Activated CD4-positive, alpha-beta T cell treated with anti-CD3 and anti-CD28 coated beads, Interleukin-10, Interleukin-2, amounts not matched to agents 100 ng/mL and 50 ng/mL, durations not matched to agents 16 hours and 8 hours (primary cell): Measurements from ENCODE around the gene TMEM234.

Experiments
- DNase-seq: peaks from one replicate; pipeline ENCODE4 v3.0.0-alpha.2; 2020

Gene TMEM234

DNA sequence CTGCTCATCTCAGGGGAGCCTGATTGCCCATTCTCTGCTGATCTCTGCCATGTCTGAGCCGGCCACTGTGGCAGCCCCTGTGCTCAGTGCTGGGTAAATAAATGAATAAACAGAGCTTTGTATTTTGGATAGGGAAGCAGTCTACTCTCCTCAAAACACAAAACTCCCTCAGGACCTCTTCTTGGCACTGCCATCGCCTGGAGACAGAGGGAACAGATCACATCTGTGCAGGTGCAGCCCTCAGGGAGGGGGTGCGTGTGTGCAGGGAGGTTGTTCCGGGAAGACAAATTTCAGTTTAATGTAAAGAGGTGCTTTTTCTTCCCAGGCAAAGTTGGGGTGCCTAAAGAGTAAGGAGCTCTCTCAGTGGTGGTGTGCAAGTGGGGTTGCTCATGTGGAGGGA lies 17.2 kb upstream of the TMEM234 start:
- no peak for DNase-seq

DNA sequence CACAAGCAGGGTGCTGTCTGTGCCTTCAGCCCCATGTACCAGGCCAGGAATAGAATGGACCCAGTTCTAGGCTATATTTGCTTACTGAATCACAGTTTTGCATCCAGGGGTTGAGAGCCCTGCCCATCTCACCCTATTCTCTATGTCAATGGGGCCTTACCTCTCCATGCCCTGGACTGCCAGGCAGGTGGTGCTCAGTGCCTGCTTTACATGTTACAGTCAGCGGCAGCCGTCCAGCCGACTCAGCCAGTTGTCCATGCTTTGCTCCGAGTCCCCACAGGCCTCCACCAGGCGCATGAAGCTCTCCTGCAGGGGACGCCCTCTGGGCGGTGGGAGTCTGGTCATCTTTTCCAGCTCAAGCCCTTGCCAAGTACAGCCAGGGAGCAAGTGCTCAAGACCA lies 12.6 kb upstream of the TMEM234 start:
- no peak for DNase-seq

DNA sequence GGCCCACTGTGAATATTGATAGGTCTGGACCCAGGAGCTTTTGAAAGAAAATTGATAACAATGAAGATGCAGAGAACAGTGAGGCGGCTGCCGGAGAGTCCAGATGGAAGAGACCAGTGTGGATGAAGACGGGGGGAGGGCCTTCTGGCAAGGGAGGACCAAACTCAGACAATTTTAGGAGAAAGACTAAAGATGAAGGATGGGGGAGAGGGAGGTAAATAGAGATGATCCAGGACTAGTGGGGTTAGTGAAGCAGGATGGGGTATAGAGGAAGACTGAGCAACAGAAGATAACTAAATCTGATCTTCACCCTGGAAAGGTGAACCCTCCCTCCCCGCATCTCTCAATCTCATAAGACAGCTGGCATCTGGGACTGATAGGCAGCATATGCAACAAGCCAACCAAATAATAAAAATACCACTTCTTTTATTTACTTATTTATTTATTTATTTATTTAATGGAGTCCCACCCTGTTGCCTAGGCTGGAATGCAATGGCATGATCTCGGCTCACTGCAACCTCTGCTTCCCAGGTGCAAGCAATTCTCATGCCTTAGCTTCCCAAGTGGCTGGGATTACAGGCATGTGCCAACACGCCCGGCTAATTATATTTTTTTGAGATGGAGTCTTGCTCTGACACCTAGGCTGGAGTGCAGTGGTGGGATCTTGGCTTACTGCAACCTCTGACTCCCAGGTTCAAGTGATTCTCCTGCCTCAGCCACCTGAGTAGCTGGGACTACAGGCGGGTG lies 10.6 kb upstream of the TMEM234 start:
- no peak for DNase-seq

DNA sequence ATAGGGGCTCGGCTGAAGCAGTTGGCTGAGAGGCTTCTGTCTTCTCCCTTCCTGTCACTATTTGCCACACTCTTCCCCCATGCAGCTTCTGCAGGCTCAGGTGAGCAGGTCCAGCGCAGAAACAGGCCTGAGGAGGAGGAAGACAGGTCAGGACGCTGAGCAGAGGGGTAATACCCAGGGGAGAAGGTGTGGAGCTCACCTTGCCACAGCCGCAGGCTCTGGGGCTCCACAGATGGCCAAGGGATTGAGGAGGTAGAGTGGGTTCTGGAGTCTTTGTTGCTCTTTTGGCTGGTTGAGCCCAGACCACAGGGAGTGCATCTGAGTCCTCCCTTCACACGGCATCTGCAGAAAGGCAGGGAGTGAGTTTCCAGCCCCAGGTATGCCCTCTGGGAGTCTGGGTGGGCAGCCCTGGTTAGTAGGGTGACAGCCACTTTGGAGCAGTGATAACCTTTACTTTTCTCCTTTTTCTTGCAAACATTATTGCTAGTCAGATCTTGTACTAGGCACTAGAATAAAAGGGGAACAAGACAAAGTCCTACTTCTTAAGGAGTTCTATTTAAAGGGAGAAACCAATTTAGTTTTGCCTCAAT lies 9.8 kb upstream of the TMEM234 start:
- no peak for DNase-seq

DNA sequence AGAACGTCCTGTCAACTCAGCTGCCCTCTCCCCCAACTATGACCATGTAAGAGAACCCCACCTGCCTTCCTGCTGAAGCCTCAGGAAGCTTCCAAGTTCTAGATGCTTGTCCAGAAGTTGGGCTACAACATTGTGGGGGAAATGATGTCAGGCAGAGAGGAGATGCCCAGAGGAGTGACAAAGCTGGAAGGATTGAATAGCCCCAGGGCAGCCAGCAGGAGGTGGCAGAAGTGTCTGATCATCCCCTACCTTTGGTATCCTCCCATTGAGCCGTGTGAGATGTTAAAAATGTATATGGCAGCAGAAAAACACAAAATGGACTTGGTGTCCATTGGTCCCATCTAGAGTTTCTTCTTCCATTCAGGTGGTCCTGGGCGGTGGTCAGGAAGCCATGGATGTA lies 6.6 kb upstream of the TMEM234 start:
- DNase-seq = no peak

DNA sequence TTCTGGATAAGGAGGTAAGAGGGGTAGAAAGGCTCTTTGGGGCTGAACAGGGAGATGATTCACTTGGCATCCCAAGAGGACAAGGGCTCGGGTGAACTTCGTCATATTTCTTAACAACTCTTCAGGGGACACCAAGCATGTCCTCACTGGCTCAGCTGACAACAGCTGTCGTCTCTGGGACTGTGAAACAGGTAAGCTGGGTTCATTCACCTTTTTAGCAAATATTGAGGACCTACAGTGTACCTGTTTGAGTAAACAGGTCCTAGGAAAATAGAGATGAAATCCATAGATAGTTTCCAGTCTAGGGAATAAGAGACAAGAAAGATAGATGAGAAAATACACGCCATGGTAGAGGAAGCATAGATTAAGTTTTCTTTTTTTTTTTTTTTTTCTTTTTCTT lies 2.1 kb upstream of the TMEM234 start:
- no peak for DNase-seq

DNA sequence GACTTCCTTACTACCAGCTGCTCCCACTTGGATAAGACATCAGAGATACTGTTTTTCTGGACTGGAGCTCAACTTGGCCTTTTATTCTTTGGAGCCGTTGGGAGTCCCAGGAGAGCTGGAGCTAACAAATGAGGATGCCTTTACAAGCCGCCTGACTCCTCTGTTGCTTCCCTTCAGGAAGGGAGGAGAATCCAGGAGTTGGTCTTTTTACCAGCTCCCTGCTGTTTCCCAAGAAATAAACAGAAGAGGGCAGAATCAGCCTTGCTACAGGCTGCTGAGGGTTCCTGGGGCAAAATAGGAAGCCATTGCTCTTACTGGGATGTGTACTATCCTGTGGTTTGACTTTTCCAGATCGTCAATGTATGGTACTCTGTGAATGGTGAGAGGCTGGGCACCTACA lies 1.5 kb upstream of the TMEM234 start:
- no peak for DNase-seq

DNA sequence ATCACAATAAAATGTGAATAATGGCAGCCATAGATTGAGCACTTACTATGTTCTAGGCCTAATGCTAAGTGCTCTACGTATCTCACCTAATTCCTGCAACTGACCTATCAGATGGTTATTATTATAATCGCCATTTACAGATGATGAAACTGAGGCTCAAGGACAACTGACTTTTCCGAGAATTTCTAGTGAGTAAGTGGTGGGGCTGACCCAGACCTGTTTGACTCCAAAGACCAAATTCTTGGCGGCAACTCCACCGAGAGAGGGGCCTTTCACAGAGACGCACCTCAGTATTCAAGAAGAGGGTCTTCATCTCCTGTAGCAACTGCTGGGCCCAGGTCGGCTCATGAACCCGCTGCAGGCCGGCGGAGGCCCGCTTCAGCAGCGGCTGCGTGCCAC lies 573 bp downstream of the TMEM234 start:
- DNase-seq = no peak

DNA sequence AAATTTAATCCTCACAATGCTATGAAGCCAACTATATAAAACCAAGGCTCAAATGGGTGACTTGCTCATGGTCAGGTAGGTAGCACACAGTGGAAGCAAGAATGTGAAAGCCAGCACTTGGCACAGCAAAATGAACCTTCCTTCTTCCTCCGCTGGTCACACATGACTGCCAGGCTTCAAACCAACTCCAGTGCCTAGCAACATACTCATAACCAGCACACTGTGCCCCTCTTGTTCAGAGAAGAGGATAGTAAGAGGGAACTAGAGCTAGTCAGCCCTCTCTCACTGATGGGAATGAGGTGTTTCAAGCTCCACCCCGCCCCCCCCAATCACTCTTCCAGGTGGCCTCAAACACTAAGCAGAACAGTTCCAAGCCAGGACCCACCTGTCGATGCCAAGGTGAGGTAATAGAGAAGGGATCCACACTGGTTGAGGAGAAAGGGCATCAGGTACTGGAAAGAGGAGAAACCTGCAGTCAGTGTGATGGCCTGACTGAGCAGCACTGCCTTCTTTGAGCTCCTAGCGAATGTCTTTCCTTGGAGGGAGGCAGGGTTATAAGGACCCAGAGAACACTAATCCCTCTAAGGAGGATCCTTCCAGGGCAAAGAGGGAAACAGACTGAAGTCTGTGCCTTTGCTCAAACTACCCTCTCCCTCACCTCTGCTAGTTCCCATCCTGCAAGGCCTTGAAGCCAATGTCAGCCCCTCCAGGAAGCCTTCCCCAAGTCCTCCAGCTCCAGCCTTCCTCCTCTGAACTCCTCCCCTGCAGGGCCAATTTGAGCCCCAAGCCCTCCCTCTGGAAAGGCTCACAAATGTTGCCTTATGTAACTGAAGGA lies 1.2 kb downstream of the TMEM234 start:
- DNase-seq = no peak

DNA sequence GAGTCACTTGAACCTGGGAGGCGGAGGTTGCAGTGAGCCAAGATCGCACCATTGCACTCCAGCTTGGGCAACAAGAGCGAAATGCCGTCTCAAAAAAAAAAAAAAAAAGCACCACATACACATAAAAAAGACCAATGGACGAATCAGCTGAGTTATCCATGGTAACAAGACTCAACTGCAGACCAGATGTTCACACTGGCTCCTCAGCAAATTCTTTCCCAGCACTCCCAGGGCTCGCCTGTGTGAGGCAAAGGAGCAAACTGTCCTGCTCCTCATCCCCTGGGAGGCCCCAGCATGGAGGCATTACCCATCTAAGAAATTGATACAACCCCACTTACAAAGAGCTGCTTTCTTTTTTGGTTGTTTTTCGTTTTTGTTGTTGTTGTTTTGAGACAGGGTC lies 3.1 kb downstream of the TMEM234 start:
- no peak for DNase-seq

DNA sequence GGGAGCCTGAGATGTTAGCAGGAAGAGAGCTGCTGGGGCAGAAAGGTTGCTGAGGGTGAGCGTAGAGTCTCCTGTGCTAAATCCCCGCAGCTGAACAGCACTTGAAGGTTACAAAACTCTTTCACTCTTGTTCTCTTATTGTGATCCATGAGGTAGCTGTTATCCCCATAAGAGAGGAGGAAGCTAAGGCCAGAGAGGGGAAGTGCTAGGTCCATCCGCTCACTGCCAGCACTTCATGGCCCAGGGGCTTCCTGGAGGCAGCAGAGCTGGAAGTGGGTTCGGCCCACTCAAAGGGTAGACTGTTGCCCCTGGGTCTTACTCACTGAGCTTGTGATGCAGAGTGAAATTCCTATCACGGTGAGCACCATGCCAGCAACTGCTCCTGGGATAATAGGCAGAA lies 5.6 kb downstream of the TMEM234 start:
- no peak for DNase-seq

DNA sequence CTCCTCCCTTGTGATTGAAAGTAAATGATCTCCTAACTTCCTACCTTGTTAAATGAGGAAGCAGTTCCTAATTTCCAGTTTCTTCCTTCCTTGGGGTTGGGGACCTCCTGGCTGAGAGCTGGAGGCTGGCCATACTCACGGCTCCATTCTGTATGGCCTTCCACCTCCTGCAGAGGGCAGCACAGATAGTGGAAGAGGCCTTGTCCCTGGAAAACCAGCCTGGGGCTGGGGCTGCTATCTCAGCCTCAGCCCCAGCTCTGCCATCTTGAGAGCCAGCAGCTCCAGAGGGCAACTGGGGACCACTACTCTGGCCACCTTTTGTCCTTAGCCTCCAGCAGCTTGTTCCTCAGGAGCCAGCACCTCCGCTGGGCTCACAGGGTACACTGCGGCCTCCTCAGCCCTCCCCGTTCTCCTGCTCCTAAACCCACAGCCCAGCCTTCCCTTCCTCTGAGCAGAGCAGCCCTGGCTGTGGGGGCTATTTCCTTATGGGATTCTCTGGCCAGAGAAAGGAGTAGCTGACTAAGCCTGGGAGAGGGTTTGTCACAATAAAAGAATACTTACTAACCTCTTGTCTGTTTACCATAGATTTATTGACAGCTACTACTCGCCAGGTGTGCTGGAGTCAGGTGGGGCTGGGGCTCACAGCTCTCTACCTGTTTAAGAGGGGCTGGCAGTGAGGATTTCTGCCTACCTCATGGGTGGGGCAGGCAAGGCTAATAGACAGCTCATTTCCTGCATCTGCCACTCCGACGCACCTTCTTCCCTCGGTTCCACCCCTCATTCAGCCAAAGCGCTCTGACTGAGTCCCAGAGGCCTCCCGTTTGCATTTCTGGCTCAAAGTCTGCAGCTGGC lies 6.3 kb downstream of the TMEM234 start:
- peak; percentile 70 for DNase-seq

DNA sequence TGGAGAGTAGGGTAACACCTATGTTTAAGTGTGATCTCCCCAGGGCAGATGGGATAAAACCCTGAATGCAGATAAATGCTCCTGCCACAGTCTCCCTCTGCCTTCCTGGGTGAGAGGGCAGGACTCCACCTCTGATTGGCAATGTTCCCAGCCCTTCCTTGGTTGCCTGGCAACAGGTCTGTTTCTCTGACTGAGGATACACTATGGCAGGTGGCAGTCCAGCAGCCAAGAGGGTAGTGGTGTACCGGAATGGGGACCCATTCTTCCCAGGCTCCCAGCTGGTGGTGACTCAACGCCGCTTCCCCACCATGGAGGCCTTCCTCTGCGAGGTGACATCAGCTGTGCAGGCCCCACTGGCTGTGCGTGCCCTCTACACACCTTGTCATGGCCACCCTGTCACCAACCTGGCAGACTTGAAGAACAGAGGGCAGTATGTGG lies 13.2 kb downstream of the TMEM234 start, which contains the start of gene DCDC2B:
DCDC2B (plus strand) TSS at position 199 of the 438 bp plus-strand sequence; CDS start at position 204, 5 bp downstream.
- DNase-seq = no peak

DNA sequence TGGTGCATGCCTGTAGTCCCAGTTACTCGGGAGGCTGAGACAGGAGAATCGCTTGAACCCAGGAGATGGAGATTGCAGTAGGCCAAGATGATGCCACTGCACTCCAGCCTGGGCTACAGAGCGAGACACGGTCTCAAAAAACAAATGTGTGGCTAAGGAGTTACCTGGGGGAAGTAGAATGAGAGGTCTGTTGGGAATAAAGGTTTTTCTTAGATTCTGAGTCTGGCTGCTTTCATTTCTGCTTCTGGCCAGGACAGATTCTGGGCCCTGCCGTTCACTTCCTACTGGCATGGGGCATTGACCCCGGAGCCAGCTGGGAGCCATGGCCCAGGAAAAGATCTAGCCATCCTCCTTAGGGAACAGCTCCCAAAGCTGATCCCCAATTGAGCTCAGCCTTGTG lies 13.7 kb downstream of the TMEM234 start:
- DNase-seq = no peak

DNA sequence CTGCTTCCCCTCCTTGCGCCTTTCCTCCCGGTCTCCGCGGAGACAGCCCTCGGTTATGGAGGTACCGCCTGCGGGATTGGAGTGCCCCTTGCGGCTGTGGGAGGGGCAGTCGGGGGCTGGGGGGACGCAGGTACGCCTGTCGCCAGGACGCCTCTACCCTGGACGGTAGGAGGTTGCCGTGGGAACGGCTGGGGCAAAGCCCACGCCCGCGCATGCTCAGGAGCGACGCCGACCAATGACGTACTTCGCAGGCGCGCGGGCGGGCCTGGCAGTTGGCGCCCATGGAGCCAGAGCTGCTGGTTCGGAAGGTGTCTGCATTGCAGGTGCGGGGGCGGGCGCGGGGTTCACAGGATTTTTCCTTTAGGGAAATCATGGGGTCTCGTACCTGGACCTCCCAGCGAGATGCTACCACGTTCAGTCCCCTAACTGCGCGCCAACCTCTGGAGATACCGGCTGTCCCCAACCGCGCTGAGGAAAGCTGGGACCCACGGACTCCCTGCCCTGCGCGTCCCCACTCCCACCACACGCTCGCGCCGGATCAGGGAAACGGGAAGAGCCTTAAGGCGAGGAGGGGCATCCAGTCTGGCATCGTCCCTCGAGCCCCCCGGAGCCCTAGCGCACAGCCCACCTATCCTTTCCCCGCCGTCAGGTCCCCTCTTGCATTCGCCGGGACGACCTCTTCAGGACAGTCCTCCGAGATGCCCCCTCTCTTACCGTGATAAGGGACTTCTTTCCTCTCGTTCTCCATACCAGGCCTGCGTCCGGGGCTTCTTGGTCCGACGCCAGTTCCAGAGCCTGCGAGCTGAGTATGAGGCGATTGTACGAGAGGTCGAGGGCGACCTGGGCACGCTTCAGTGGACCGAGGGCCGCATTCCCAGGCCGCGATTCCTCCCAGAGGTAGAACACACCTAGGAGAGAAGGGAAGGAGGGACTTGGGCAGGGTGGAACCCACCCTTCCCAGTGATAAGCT lies 16.5 kb downstream of the TMEM234 start, which contains the start of gene IQCC:
IQCC (plus strand) TSS at position 271 of the 970 bp plus-strand sequence; CDS start at position 282, 11 bp downstream.
- peak; percentile 91 for DNase-seq

DNA sequence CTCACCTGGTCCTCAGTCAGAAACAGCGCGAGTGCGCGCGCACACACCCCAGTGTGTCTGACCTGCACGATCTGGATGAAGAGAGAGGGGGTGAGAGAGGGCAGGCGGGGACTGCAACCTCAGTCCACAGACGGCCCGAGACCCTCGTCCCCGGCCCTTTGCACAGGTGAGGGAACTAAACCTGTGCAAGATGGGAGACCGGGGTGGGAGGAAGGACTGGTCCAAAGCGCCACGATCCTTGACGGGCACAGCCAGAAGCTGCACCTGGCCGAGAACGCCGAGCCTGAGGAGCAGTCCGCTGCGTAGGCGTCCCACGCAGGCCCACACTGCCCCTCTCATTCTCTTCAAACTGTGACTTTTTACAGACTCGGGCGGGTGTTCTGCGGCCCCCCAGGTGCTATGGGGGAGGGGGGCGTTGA lies 17.2 kb downstream of the TMEM234 start:
- DNase-seq = no peak

DNA sequence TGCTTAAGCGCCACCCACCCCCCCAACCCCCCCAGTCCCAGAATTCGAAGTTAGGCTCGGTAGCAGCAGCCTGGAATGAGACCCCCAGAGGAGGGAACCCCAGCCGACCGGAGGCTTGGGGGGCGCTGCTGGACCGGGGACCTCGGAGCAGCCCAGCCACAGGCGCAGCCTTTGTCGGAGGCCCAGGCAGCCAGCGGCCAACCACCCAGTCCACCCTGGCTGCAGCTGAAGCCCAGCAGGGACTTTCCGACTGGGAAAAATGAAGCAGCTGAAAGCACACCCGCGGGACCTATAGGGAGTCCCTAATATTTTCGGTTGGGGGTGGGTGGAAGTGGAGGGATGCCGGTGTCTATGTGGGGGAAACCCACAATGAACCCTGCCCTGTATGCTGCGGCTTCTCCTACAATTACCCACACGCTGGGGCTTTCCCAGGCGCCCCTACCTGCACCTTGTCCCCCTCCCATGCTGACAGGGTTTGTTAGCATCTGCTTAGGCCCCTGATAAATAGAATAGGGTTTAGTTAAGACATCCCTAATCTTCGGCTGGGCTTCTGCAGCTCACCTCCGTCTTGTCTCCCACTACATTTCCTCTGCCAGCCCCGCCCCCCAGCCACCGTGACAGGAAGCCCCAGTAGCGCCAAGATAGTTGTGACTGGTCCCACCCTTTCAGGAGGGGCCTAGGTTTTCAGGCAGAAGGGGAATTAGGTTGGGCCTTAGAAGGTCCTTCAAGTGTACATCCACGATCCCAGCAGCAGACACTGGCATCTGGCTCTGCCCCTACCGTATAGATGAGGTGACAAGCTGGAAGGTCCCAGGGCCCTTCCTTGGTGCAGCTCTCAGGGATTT lies 20.9 kb downstream of the TMEM234 start:
- peak; percentile 83 for DNase-seq

DNA sequence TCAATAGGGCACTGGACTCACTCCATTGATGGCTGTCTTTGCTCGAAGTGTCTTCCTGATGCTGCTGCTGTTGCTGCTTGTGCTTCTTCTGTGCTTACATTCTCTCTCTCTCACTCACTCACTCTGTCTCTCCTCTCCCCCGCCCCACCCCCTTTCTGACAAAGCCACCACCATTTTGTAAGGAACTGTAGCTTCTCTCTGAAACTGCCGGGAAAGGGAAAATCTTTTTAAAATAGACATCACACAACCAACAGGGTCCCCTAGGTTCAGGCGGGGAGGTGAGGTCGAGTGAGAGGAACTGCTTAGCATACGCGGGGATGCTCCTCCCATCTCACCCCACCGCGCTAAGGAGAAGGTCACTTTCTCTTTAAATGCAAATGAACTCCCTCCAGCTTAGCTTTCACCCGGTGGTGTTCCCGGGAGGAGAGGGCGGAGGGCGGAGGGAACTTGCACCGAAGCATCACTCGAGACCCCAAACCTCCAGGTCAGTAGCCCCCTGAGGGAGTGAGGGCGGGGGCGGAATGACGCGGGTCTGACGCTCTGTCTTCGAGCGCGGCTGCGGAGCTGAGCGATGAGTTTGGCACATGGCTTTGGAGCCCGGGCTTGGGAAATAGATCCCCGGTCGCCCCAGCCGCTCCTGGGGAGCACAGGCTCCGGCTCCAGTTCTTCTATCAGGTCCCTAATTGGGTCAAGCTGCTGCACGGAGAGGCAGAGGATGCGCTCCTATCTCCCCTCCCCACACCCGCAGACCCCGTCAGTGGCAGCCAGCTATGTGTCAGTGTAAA lies 21.7 kb downstream of the TMEM234 start, which contains the start of gene CCDC28B:
CCDC28B (plus strand) TSS at position 370 of the 785 bp plus-strand sequence. CDS start 1,341 bp downstream, outside the sequence.
- DNase-seq = peak; percentile 50

DNA sequence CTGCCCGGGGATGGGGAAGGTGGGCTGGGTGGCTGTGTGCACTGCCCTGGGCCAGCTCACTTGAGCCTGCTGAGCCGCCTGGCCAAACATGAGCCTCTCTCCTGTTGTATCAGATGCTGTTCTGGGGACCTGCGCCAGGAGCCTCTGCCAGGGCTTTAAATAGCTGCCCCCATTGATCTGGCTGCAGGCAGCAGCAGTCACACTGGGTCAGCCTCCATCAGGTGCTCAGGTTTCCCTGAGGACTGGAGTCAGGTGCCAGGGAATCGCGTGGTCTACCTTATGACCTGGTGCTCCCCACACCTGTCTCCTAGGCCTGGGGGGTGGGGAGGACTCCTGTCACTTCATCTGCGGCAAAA lies 22.5 kb downstream of the TMEM234 start:
- DNase-seq = no peak
